Gastroesophageal sphincter (tissue), 3 donors: ENCODE data around the gene SMCO2.

Experiments
- CTCF ChIP-seq, 4 experiments: fragments of 200-600 bp in 2 of 4; fragments of 450-650 bp in 2 of 4; sonication (generic) in 1 of 4; IDR thresholded peaks; one replicate each; pipeline ENCODE4 v1.5.1; 2017 to 2019; ENCODE audit warnings: antibody characterized with exemption in 4 of 4, mild to moderate bottlenecking in 2 of 4, moderate library complexity in 2 of 4
- POLR2AphosphoS5 ChIP-seq: sonication (generic); formaldehyde crosslinking; IDR thresholded peaks from one replicate; pipeline ENCODE4 v1.6.1; 2017; ENCODE audit warnings: antibody characterized with exemption

GRCh38 chr12:27537855-27538675 is 91.5 kb downstream of the SMCO2 start:
- no peak for TF ChIP-seq CTCF (IDR thresholded peaks at IDR 0.05)
- TF ChIP-seq POLR2AphosphoS5, result no peak
